HepG2 (cell line): Measurements from ENCODE around the gene ANKZF1. TPM values are rescaled to one million over a fixed set of nuclear protein-coding genes. Genes with fewer than 3 reads are reported as not detected.

Experiments used
- CENPX ChIP-seq: sonication (generic); formaldehyde crosslinking; IDR thresholded peaks from 2 replicates; pipeline ENCODE4 v1.9.0; 2021; ENCODE audit warnings: mild to moderate bottlenecking, missing genetic modification reagents, moderate library complexity
- E2F2 ChIP-seq: sonication (generic); formaldehyde crosslinking; IDR thresholded peaks from 2 replicates; pipeline ENCODE4 v1.4.0; 2020; ENCODE audit warnings: missing genetic modification reagents, borderline replicate concordance
- HDAC2 ChIP-seq: sonication (generic); formaldehyde crosslinking; IDR thresholded peaks from 2 replicates; pipeline ENCODE4 v1.4.0; 2020; ENCODE audit warnings: missing genetic modification reagents
- HES4 ChIP-seq: sonication (generic); formaldehyde crosslinking; IDR thresholded peaks from 2 replicates; pipeline ENCODE4 v1.9.0; 2021; ENCODE audit warnings: mild to moderate bottlenecking, missing genetic modification reagents, borderline replicate concordance
- KDM2A ChIP-seq: sonication (generic); formaldehyde crosslinking; IDR thresholded peaks from 2 replicates; pipeline ENCODE4 v1.4.0; 2020; ENCODE audit warnings: low read depth, missing genetic modification reagents, borderline replicate concordance
- MXD3 ChIP-seq: IDR thresholded peaks from 2 replicates; pipeline ENCODE4 v1.6.1; 2016; ENCODE audit warnings: mild to moderate bottlenecking, missing biosample characterization, missing genetic modification reagents
- PRDM4 ChIP-seq: sonication (generic); formaldehyde crosslinking; IDR thresholded peaks from 2 replicates; pipeline ENCODE4 v1.9.0; 2021; ENCODE audit warnings: missing genetic modification reagents, borderline replicate concordance
- TBX3 ChIP-seq: fragments of 450-650 bp; IDR thresholded peaks from 2 replicates; pipeline ENCODE4 v1.6.1; 2017; ENCODE audit warnings: antibody characterized with exemption, mild to moderate bottlenecking, inconsistent platforms, borderline replicate concordance
- ZBTB37 ChIP-seq: sonication (generic); formaldehyde crosslinking; IDR thresholded peaks from 2 replicates; pipeline ENCODE4 v1.4.0; 2020; ENCODE audit warnings: mild to moderate bottlenecking, missing genetic modification reagents
- ZBTB8A ChIP-seq: sonication (generic); formaldehyde crosslinking; IDR thresholded peaks from 2 replicates; pipeline ENCODE4 v1.4.0; 2020; ENCODE audit warnings: mild to moderate bottlenecking, low read depth, missing genetic modification reagents, borderline replicate concordance
- ZNF143 ChIP-seq: sonication (generic); formaldehyde crosslinking; IDR thresholded peaks from 2 replicates; pipeline ENCODE4 v1.4.0; 2020; ENCODE audit warnings: missing genetic modification reagents
- ZNF280B ChIP-seq: sonication (generic); formaldehyde crosslinking; IDR thresholded peaks from 2 replicates; pipeline ENCODE4 v1.5.0; 2020; ENCODE audit warnings: missing genetic modification reagents, mild to moderate bottlenecking, borderline replicate concordance
- ZNF317 ChIP-seq: sonication (generic); formaldehyde crosslinking; IDR thresholded peaks from 2 replicates; pipeline ENCODE4 v1.5.0; 2020; ENCODE audit warnings: mild to moderate bottlenecking, missing genetic modification reagents
- ZNF644 ChIP-seq: IDR thresholded peaks from 2 replicates; pipeline ENCODE4 v1.6.1; 2016; ENCODE audit warnings: low read depth
- ZNF737 ChIP-seq: sonication (generic); formaldehyde crosslinking; IDR thresholded peaks from 2 replicates; pipeline ENCODE4 v1.5.0; 2020; ENCODE audit warnings: missing genetic modification reagents, mild to moderate bottlenecking, borderline replicate concordance
- polyA plus RNA-seq, 8 experiments: library from polyadenylated mRNA; depleted of rRNA in 3 of 8; stranded (reverse) in 7 of 8; unstranded in 1 of 8; fragments of >200 nt; fragmentation: Illumina TruSeq in 4 of 8; extraction: Trizol in 4 of 8; gene quantifications; 2 replicates each; pipeline versions ENCODE4 v1.2.1 to v1.2.3, GENCODE V29; 2011 to 2016; ENCODE audit warnings: low read depth in 4 of 8, missing spikeins in 1 of 8, mixed read lengths in 1 of 8; ENCODE audit not compliant: insufficient read depth in 1 of 8
- total RNA-seq, 5 experiments: library from RNA; depleted of rRNA; stranded (reverse); fragments of >200 nt; fragmentation: Illumina TruSeq; extraction: Trizol; gene quantifications; 2 replicates each; pipeline ENCODE4 v1.2.3, GENCODE V29; 2016; ENCODE audit warnings: low read depth in 1 of 5
- TF ChIP-seq, protein P1 (sequence below): sonication (generic); formaldehyde crosslinking; IDR thresholded peaks from 2 replicates; pipeline ENCODE4 v1.5.1; 2020; ENCODE audit warnings: missing genetic modification reagents, mild to moderate bottlenecking, borderline replicate concordance
- TF ChIP-seq, protein P2 (sequence below): sonication (generic); formaldehyde crosslinking; IDR thresholded peaks from 2 replicates; pipeline ENCODE4 v1.4.0; 2020; ENCODE audit warnings: mild to moderate bottlenecking, missing genetic modification reagents

Gene ANKZF1
- total and polyA plus RNA-seq, 2 of the 13 experiments (the other 11 are each of a cell fraction or from before 2014, with no cell fraction given), result 25.3 to 128 TPM

DNA sequence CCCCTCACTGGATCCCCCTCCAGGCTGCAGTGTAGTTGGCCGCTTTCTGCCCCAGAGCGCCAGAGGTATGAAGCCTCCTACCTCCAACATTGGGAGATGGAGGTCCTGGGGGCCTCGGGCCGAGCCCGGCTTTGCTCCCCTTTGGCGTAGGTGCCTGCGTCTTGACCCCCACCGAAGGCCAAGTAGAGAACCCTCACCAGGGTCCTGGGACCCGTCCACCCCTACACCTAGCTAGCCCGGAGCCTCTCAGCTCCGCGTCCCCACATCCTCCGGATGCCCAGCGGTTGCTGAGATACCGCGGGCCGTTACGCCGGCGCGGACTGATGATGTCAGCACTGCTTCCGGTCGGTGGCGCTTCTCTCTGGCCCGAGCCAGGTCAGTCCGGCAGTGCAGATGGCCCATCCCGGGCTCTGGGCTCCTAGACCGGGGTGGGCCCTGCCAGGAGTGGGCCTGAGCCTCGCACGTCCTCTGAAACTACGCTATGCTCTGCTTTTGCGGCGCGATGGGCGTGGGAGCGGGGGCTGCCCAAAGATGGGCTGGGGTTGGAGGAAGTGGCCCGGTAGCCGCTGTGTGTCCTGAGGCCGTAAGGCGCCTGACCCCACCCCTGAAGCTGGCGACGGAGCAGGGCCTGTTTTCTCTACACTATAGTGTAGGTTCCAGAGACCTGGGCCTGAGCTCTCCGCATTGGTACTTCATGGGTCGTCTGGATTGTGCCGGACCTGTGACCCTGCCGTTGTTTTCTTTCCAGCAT, 15.7 kb downstream of the ANKZF1 start, which contains the start of the genes GLB1L and STK16 (continued):
- TF ChIP-seq HES4 (CRISPR knock-in tag) (peak; percentile 81), ZBTB37 (no peak), ZNF317 (peak; percentile 68; the same call in 1 of the 2 replicates), TBX3 (no peak), ZBTB8A (CRISPR knock-in tag) (no peak), ZNF644 (CRISPR knock-in tag) (no peak), E2F2 (CRISPR knock-in tag) (peak; percentile 86; the same call in 1 of the 2 replicates), CENPX (no peak), ZNF143 (peak; percentile 64; the same call in 1 of the 2 replicates), KDM2A (peak; percentile 98), ZNF737 (peak; percentile 94; the same call in 1 of the 2 replicates), HDAC2 (CRISPR knock-in tag) (peak; percentile 91), ZNF280B (peak; percentile 98), MXD3 (peak; percentile 94), PRDM4 (CRISPR knock-in tag) (peak; percentile 75; the same call in 1 of the 2 replicates)
- TF ChIP-seq, protein P1, sequence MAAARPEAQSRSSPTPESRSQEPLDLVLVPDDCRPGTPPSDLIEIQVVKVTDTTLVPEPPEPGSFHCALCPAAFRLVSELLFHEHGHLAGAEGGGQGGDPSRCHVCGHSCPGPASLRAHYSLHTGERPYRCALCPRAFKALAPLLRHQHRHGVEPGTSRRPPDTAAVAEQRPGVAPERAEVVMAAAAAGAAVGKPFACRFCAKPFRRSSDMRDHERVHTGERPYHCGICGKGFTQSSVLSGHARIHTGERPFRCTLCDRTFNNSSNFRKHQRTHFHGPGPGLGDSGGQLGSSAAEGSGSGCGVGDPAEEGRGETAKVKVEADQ (CRISPR knock-in tag), result peak; percentile 99
- TF ChIP-seq, protein P2, sequence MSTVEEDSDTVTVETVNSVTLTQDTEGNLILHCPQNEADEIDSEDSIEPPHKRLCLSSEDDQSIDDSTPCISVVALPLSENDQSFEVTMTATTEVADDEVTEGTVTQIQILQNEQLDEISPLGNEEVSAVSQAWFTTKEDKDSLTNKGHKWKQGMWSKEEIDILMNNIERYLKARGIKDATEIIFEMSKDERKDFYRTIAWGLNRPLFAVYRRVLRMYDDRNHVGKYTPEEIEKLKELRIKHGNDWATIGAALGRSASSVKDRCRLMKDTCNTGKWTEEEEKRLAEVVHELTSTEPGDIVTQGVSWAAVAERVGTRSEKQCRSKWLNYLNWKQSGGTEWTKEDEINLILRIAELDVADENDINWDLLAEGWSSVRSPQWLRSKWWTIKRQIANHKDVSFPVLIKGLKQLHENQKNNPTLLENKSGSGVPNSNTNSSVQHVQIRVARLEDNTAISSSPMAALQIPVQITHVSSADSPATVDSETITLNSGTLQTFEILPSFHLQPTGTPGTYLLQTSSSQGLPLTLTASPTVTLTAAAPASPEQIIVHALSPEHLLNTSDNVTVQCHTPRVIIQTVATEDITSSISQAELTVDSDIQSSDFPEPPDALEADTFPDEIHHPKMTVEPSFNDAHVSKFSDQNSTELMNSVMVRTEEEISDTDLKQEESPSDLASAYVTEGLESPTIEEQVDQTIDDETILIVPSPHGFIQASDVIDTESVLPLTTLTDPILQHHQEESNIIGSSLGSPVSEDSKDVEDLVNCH (CRISPR knock-in tag), result no peak
